ENCODE measurements around the gene STAT1. TPM values are rescaled to one million over a fixed set of nuclear protein-coding genes. Genes with fewer than 3 reads are reported as not detected.

Gene STAT1
- polyA plus RNA-seq (2012; ENCODE audit: insufficient read depth, insufficient read length, low read depth), result 13.9 TPM

GRCh38 chr2:191013932-191014652 is at the start of gene STAT1:
Gene STAT1 (minus strand): TSS chr2:191014171. CDS start chr2:191010003, 4,168 bp downstream.
- peaks cover 4% of the 10 kb centered on the region; the same call in 1 of the 2 replicates for H3K4me1 ChIP-seq

DNA sequence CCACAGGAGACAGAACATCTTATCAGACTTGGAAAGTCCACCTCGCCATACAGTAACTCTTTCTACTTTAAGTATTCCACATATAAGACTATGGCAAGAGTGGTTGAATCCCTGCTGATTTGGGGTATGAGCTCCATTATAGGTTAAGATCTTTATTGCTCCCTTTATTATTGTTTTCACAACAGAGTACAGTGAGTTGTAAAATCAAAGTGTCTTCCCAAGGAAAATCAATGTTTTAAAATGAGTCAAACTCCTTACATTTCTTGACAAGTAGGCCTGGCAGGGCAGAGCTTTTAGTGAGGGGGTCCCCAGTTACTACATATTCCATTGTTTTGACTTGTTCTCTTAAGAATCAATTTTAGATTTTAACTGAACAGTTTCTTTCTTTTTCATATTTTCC is 49.6 kb upstream of the STAT1 start:
- no peak for TF ChIP-seq CTCF (IDR thresholded peaks at IDR 0.05; ENCODE audit: low read depth, low read length)
- Histone ChIP-seq H3K36me3 (no peaks in the 10 kb centered on the region), H3K9me3 (no peaks in the 10 kb centered on the region), H3K4me3 (ENCODE audit: low read depth, low read length) (no peak overlapping the region), H3K27me3 (no peaks in the 10 kb centered on the region), H3K4me1 (no peaks in the 10 kb centered on the region)
- no peak for DNase-seq

More at GRCh38 chr2:191013932-191014652, at the start of gene STAT1:
- Histone ChIP-seq H3K27me3 (no peaks in the 10 kb centered on the region), H3K9me3 (no peaks in the 10 kb centered on the region), H3K36me3 (no peaks in the 10 kb centered on the region), H3K4me3 (ENCODE audit: low read depth, low read length) (peak within 1 kb of the TSS; percentile 80)
- peak; percentile 13 for TF ChIP-seq CTCF (IDR thresholded peaks at IDR 0.05; ENCODE audit: low read depth, low read length)
- peak; percentile 95 for DNase-seq

DNA sequence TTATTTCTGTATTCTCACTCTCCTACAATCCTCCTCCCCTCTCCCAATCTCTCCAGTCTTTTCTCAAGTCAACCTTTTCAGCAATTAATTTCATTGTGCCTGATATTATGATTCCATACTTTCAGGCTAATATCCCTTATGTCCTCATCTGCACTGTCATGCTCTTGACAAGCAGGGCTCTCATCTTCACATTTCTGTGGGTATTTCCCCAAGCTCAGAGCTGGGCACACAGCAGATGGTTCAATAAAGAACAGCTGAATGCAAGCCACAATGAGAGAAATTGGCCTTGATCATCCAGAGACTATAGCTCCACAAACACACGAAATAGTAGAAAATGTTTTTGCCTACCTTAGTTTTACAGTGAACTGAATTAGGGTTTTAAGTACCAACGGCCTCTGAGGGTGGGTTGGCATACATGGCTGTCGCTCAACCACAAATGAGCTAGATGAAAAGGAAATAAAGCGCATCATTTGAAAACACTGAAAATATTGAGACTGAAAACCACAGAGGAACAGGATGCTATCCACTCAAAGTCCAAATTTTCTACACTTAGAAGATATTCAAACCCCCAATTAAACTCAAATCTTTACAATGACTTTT is 47.5 kb upstream of the STAT1 start:
- Histone ChIP-seq H3K4me3 (ENCODE audit: low read depth, low read length) (no peak overlapping the region), H3K9me3 (no peaks in the 10 kb centered on the region), H3K36me3 (no peaks in the 10 kb centered on the region), H3K4me1 (no peaks in the 10 kb centered on the region), H3K27me3 (no peaks in the 10 kb centered on the region)
- no peak for DNase-seq
- no peak for TF ChIP-seq CTCF (IDR thresholded peaks at IDR 0.05; ENCODE audit: low read depth, low read length)

DNA sequence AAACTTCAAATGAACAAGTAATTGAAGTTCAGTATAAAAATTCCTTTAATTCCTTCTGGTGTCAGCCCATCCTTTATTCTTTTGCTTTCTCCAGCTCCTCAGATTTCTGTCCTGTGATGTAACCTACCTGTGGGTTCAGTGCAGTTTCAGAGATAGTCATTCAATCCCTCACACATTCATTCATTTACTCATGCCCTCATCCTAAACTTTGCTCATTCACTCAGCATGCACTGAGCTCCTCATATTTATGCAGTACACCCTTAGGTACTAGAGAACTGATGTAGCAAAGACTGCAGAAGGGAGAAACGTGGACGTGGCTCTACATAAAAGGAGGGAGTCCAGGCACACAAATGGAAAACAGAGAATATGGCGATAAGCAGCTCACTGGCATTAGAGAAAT is 45.3 kb upstream of the STAT1 start:
- Histone ChIP-seq H3K36me3 (no peaks in the 10 kb centered on the region), H3K4me1 (no peaks in the 10 kb centered on the region), H3K4me3 (ENCODE audit: low read depth, low read length) (no peak overlapping the region), H3K27me3 (no peaks in the 10 kb centered on the region), H3K9me3 (no peaks in the 10 kb centered on the region)
- TF ChIP-seq CTCF (IDR thresholded peaks at IDR 0.05; ENCODE audit: low read depth, low read length), result no peak
- no peak for DNase-seq

GRCh38 chr2:191056228-191056627 is 42.3 kb upstream of the STAT1 start:
- TF ChIP-seq CTCF (IDR thresholded peaks at IDR 0.05; ENCODE audit: low read depth, low read length), result no peak
- no peak overlapping the region for H3K4me3 ChIP-seq (ENCODE audit: low read depth, low read length)
- H3K27me3 ChIP-seq, result peaks cover 3% of the 10 kb centered on the region
- H3K9me3 ChIP-seq, result no peaks in the 10 kb centered on the region
- no peaks in the 10 kb centered on the region for H3K36me3 ChIP-seq
- H3K4me1 ChIP-seq, result no peaks in the 10 kb centered on the region
- DNase-seq, result no peak

GRCh38 chr2:191053256-191053655 is 39.3 kb upstream of the STAT1 start:
- no peak overlapping the region for H3K4me3 ChIP-seq (ENCODE audit: low read depth, low read length)
- H3K36me3 ChIP-seq, result no peaks in the 10 kb centered on the region
- DNase-seq, result no peak
- no peaks in the 10 kb centered on the region for H3K4me1 ChIP-seq
- H3K27me3 ChIP-seq, result peaks cover 9% of the 10 kb centered on the region
- no peaks in the 10 kb centered on the region for H3K9me3 ChIP-seq
- TF ChIP-seq CTCF (IDR thresholded peaks at IDR 0.05; ENCODE audit: low read depth, low read length), result no peak

All from BE2C (cell line).